IMR-90 (cell line): ENCODE results near the gene NTSR1. TPM values are rescaled to one million over a fixed set of nuclear protein-coding genes. Genes with fewer than 3 reads are reported as not detected.
A peak's percentile ranks its signal among the peaks of the same experiment; 100 is the strongest.

ENCODE experiments used
- ATAC-seq: fragments of 200-7000 bp; cut with Tn5 transposase; 2 replicates; pipeline ENCODE4 v1.9.1; 2020; ENCODE audit warnings: low read depth, mild to moderate bottlenecking, moderate library complexity
- BruUV-seq: library from RNA; stranded (reverse); fragments of 400-500 nt; replicated peaks from 2 replicates; lab custom pipeline; 2021; lab: Mats Ljungman, UMichigan
- CTCF ChIA-PET: fragments of 300-600 bp; formaldehyde crosslinking; extraction: SDS; loops from one replicate; lab custom pipeline; 2021; ENCODE audit warnings: antibody characterized with exemption; lab: Yijun Ruan, JAX
- POLR2A ChIA-PET: fragments of 300-600 bp; sonication (Branson Sonifier 250); formaldehyde crosslinking; loops from one replicate; lab custom pipeline; 2022; ENCODE audit warnings: antibody characterized with exemption; ENCODE audit not compliant: unreplicated experiment; lab: Charles Lee
- DNase-seq: peaks from one replicate; pipeline ENCODE4 v3.0.0; 2013
- H2AFZ ChIP-seq: replicated peaks from 2 replicates; pipeline ENCODE3; 2013; ENCODE audit warnings: low read length, mild to moderate bottlenecking; ENCODE audit not compliant: poor library complexity
- H2AK5ac ChIP-seq: 2 replicates; pipeline ENCODE4 v1.6.1; 2013; ENCODE audit warnings: low read depth, low read length, inconsistent platforms
- H2AK9ac ChIP-seq: replicated peaks from 2 replicates; pipeline ENCODE3; 2013; ENCODE audit warnings: mild to moderate bottlenecking, low read depth, low read length, moderate library complexity; ENCODE audit not compliant: poor library complexity
- H2BK120ac ChIP-seq: 2 replicates; pipeline ENCODE4 v1.6.1; 2013; ENCODE audit warnings: low read depth, low read length, inconsistent platforms
- H2BK15ac ChIP-seq: 3 replicates; pipeline ENCODE4 v1.6.1; 2013; ENCODE audit warnings: low read depth, low read length, inconsistent platforms
- H2BK20ac ChIP-seq: 2 replicates; pipeline ENCODE4 v1.6.1; 2013; ENCODE audit warnings: low read depth, mild to moderate bottlenecking, inconsistent platforms, low read length, moderate library complexity
- H2BK5ac ChIP-seq: 2 replicates; pipeline ENCODE4 v1.6.1; 2013; ENCODE audit warnings: mild to moderate bottlenecking, low read depth, low read length, inconsistent platforms; ENCODE audit not compliant: poor library complexity, severe bottlenecking
- H3K14ac ChIP-seq: replicated peaks from 2 replicates; pipeline ENCODE4 v1.6.1; 2013; ENCODE audit warnings: low read depth, low read length, inconsistent platforms
- H3K18ac ChIP-seq: 2 replicates; pipeline ENCODE4 v1.6.1; 2013; ENCODE audit warnings: low read depth, low read length, control low read depth
- H3K23ac ChIP-seq: 2 replicates; pipeline ENCODE4 v1.6.1; 2013; ENCODE audit warnings: low read depth, low read length, inconsistent platforms
- H3K27ac ChIP-seq: 2 replicates; pipeline ENCODE4 v1.5.1; 2013; ENCODE audit warnings: mild to moderate bottlenecking, control low read depth, low read length; ENCODE audit not compliant: insufficient read depth
- H3K27me3 ChIP-seq: 2 replicates; pipeline ENCODE4 v1.6.1; 2013; ENCODE audit warnings: low read length; ENCODE audit not compliant: control insufficient read depth, insufficient read depth
- H3K36me3 ChIP-seq: 2 replicates; pipeline ENCODE4 v1.6.1; 2013; ENCODE audit warnings: low read length, mixed read lengths; ENCODE audit not compliant: control insufficient read depth, insufficient read depth
- H3K4ac ChIP-seq: 2 replicates; pipeline ENCODE4 v1.6.1; 2013; ENCODE audit warnings: low read depth, low read length, inconsistent platforms
- H3K4me1 ChIP-seq: 2 replicates; pipeline ENCODE4 v1.6.1; 2013; ENCODE audit warnings: low read length, mixed read lengths; ENCODE audit not compliant: control insufficient read depth, insufficient read depth
- H3K4me2 ChIP-seq: 2 replicates; pipeline ENCODE4 v1.6.1; 2013; ENCODE audit warnings: low read depth, mild to moderate bottlenecking, control low read depth, low read length, moderate library complexity
- H3K4me3 ChIP-seq: 2 replicates; pipeline ENCODE4 v1.5.1; 2013; ENCODE audit warnings: low read depth, mild to moderate bottlenecking, control low read depth, low read length, moderate library complexity; ENCODE audit not compliant: insufficient read depth
- H3K56ac ChIP-seq: 2 replicates; pipeline ENCODE4 v1.6.1; 2013; ENCODE audit warnings: low read length, inconsistent platforms; ENCODE audit not compliant: insufficient read depth; ENCODE audit errors: extremely low read depth
- H3K79me1 ChIP-seq, 2 experiments: 2 replicates each; pipeline ENCODE4 v1.6.1; 2013; ENCODE audit warnings: low read length in 2 of 2, inconsistent platforms in 1 of 2, low read depth in 1 of 2
- H3K9ac ChIP-seq: 2 replicates; pipeline ENCODE4 v1.6.1; 2013; ENCODE audit warnings: low read depth, low read length, control low read depth
- H3K9me1 ChIP-seq: 2 replicates; pipeline ENCODE4 v1.6.1; 2013; ENCODE audit warnings: low read length, inconsistent platforms; ENCODE audit not compliant: insufficient read depth
- H3K9me3 ChIP-seq: 2 replicates; pipeline ENCODE4 v1.6.1; 2013; ENCODE audit warnings: low read length; ENCODE audit not compliant: control insufficient read depth, insufficient read depth
- H4K20me1 ChIP-seq: 2 replicates; pipeline ENCODE4 v1.6.1; 2013; ENCODE audit warnings: low read length, inconsistent platforms; ENCODE audit not compliant: insufficient read depth
- H4K5ac ChIP-seq: 2 replicates; pipeline ENCODE4 v1.6.1; 2013; ENCODE audit warnings: mild to moderate bottlenecking, low read depth, low read length, control low read depth
- H4K8ac ChIP-seq, 2 experiments: 2 replicates each; pipeline ENCODE4 v1.6.1; 2013; ENCODE audit warnings: low read depth in 2 of 2, low read length in 2 of 2, control low read depth in 1 of 2, inconsistent platforms in 1 of 2
- H4K91ac ChIP-seq: 2 replicates; pipeline ENCODE4 v1.6.1; 2013; ENCODE audit warnings: low read depth, low read length, inconsistent platforms; ENCODE audit not compliant: insufficient read depth
- BHLHE40 ChIP-seq: fragments of 150-350 bp; IDR thresholded peaks from 2 replicates; pipeline ENCODE4 v1.6.1; 2016; ENCODE audit warnings: mild to moderate bottlenecking, low read depth, low read length
- CHD1 ChIP-seq: IDR thresholded peaks from 2 replicates; pipeline ENCODE4 v1.6.1; 2012; ENCODE audit warnings: low read depth, low read length, improper control_type of control experiment
- ELK1 ChIP-seq: fragments of 150-350 bp; IDR thresholded peaks from 2 replicates; pipeline ENCODE4 v1.6.1; 2016; ENCODE audit warnings: low read depth, mild to moderate bottlenecking, low read length, moderate library complexity, borderline replicate concordance
- FOS ChIP-seq: fragments of 150-350 bp; IDR thresholded peaks from 2 replicates; pipeline ENCODE4 v1.6.1; 2016; ENCODE audit warnings: low read depth, low read length
- MAZ ChIP-seq: IDR thresholded peaks from 2 replicates; pipeline ENCODE4 v1.6.1; 2012; ENCODE audit warnings: low read depth, mild to moderate bottlenecking, low read length, improper control_type of control experiment, moderate library complexity, borderline replicate concordance
- MXI1 ChIP-seq: IDR thresholded peaks from 2 replicates; pipeline ENCODE4 v1.6.1; 2012; ENCODE audit warnings: low read depth, mild to moderate bottlenecking, low read length, moderate library complexity, borderline replicate concordance
- POLR2A ChIP-seq: IDR thresholded peaks from 2 replicates; pipeline ENCODE4 v1.6.1; 2012; ENCODE audit warnings: mild to moderate bottlenecking, low read depth, low read length
- RAD21 ChIP-seq: IDR thresholded peaks from 2 replicates; pipeline ENCODE4 v1.6.1; 2012; ENCODE audit warnings: low read length, improper control_type of control experiment
- RCOR1 ChIP-seq: IDR thresholded peaks from 2 replicates; pipeline ENCODE4 v1.6.1; 2012; ENCODE audit warnings: mild to moderate bottlenecking, low read length, improper control_type of control experiment; ENCODE audit not compliant: insufficient replicate concordance
- SMC3 ChIP-seq: fragments of 150-350 bp; IDR thresholded peaks from 2 replicates; pipeline ENCODE4 v1.6.1; 2016; ENCODE audit warnings: low read depth, mild to moderate bottlenecking, antibody characterized with exemption, low read length, moderate library complexity
- WGBS, 2 experiments: methylation state at CpG; one replicate each; pipeline versions ENCODE4 v1.1.5 to v1.1.7; 2013; ENCODE audit warnings: missing lambda C conversion rate in 2 of 2; ENCODE audit not compliant: insufficient read length in 1 of 2; ENCODE audit errors: extremely low coverage in 2 of 2; 5-methylcytosine and 5-hydroxymethylcytosine counted together
- dilution Hi-C: fragments of 300-500 bp; cut with HindIII; formaldehyde crosslinking; loops from one replicate; pipeline ENCODE4 v1.14.3; 2018; ENCODE audit warnings: low sequenced_read_pairs; ENCODE audit not compliant: unreplicated experiment
- in situ Hi-C: fragments of 300-500 bp; cut with MboI; formaldehyde crosslinking; loops from 3 replicates; pipeline ENCODE4 v1.14.3; 2019; ENCODE audit warnings: low sequenced_read_pairs, inconsistent platforms, mixed read lengths
- intact Hi-C: fragments of 100-400 bp; cut with micrococcal nuclease; formaldehyde crosslinking; loops from 2 replicates; pipeline ENCODE4 v1.10.0; 2022
- polyA plus RNA-seq, 3 experiments: library from polyadenylated mRNA; depleted of rRNA; stranded (reverse); fragments of >200 nt; gene quantifications; 2 replicates each; pipeline ENCODE4 v1.2.3, GENCODE V29; 2012; ENCODE audit warnings: low replicate concordance in 1 of 3
- total RNA-seq: library from RNA; depleted of rRNA; stranded (reverse); fragments of >200 nt; gene quantifications from 2 replicates; pipeline ENCODE4 v1.2.3, GENCODE V29; 2012
- TF ChIP-seq, protein P1 (sequence below): conservative IDR thresholded peaks from 2 replicates; pipeline ENCODE4 v1.5.1; 2012; ENCODE audit warnings: mild to moderate bottlenecking, low read depth, low read length, improper control_type of control experiment

Gene NTSR1
- total and polyA plus RNA-seq, 2 of the 4 experiments (the other 2 are of a cell fraction) = 0.54 to 1.8 TPM

GRCh38 chr20:62739067-62739466 is 30.4 kb downstream of the NTSR1 start:
- Histone ChIP-seq H3K9ac (no peak overlapping the region), H3K14ac (peak overlapping the region; percentile 91; the same call in 1 of the 2 replicates), H2AK9ac (peak overlapping the region; percentile 97), H3K36me3 (no peaks in the 10 kb centered on the region), H3K27ac (peak overlapping the region; percentile 25; the same call in 1 of the 2 replicates), H3K4ac (peak overlapping the region; percentile 94), H3K9me3 (no peaks in the 10 kb centered on the region), H3K18ac (no peak overlapping the region), H3K56ac (no peak overlapping the region), H4K91ac (peak overlapping the region; percentile 97), H2BK5ac (peak overlapping the region; percentile 82), H3K27me3 (no peaks in the 10 kb centered on the region; the same call in 1 of the 2 replicates), H2BK20ac (peak overlapping the region; percentile 85), H3K4me3 (no peak overlapping the region), H2AK5ac (peak overlapping the region; percentile 98), H3K4me2 (no peak overlapping the region), H3K23ac (peak overlapping the region; percentile 42; the same call in 1 of the 2 replicates), H2BK120ac (peak overlapping the region; percentile 98), H4K8ac (peak overlapping the region; percentile 56 to 91), H4K20me1 (no peaks in the 10 kb centered on the region), H4K5ac (0 out of 2 replicates have a peak overlapping the region, but pooled peaks have one; percentile 35), H2BK15ac (peak overlapping the region; percentile 18; the same call in 1 of the 3 replicates), H2AFZ (no peak overlapping the region), H3K79me1 (peaks cover 0 to 9% of the 10 kb centered on the region in 2 experiments; a peak in 1 of 4 replicates), H3K4me1 (peaks cover 13% of the 10 kb centered on the region), H3K9me1 (peaks cover 14% of the 10 kb centered on the region)
- dilution Hi-C loops (no loop called here), intact Hi-C loops (no loop called here), in situ Hi-C loops (no loop called here)
- TF ChIP-seq RCOR1 (no peak), SMC3 (no peak), BHLHE40 (no peak), RAD21 (no peak), MAZ (no peak), ELK1 (no peak), CHD1 (no peak), FOS (no peak), MXI1 (no peak), POLR2A (no peak)
- TF ChIP-seq, protein P1, sequence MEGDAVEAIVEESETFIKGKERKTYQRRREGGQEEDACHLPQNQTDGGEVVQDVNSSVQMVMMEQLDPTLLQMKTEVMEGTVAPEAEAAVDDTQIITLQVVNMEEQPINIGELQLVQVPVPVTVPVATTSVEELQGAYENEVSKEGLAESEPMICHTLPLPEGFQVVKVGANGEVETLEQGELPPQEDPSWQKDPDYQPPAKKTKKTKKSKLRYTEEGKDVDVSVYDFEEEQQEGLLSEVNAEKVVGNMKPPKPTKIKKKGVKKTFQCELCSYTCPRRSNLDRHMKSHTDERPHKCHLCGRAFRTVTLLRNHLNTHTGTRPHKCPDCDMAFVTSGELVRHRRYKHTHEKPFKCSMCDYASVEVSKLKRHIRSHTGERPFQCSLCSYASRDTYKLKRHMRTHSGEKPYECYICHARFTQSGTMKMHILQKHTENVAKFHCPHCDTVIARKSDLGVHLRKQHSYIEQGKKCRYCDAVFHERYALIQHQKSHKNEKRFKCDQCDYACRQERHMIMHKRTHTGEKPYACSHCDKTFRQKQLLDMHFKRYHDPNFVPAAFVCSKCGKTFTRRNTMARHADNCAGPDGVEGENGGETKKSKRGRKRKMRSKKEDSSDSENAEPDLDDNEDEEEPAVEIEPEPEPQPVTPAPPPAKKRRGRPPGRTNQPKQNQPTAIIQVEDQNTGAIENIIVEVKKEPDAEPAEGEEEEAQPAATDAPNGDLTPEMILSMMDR = no peak
- BruUV-seq = no TSS peak
- ATAC-seq = no peak
- no peak for DNase-seq
- ChIA-PET CTCF (interaction anchor here (1.4 kb wide), 1 partner anchor 35 kb away, joined by 4 read pairs; no protein-coding TSS in a partner anchor), POLR2A (no interaction called here)
- WGBS, 2 experiments = 96% methylated on average over 10 of the region's 12 CpGs; no CpG with 5 or more reads in 1 of the 2 experiments
